Tibial nerve (tissue), 3 donors: ENCODE data around the gene ARL5B.

Experiments
- POLR2A ChIP-seq, 2 donors: fragments of 450-650 bp; IDR thresholded peaks; one replicate each; pipeline ENCODE4 v1.6.1; 2017; ENCODE audit warnings: antibody characterized with exemption in 2 of 2, mild to moderate bottlenecking in 2 of 2, moderate library complexity in 2 of 2
- TF ChIP-seq, protein P1 (sequence below), 5 experiments: fragments of 200-600 bp in 3 of 5; fragments of 450-650 bp in 2 of 5; sonication (generic) in 3 of 5; IDR thresholded peaks; one replicate each; pipeline ENCODE4 v1.5.1; 2016 to 2019; ENCODE audit warnings: antibody characterized with exemption in 5 of 5, mild to moderate bottlenecking in 3 of 5, moderate library complexity in 2 of 5

DNA sequence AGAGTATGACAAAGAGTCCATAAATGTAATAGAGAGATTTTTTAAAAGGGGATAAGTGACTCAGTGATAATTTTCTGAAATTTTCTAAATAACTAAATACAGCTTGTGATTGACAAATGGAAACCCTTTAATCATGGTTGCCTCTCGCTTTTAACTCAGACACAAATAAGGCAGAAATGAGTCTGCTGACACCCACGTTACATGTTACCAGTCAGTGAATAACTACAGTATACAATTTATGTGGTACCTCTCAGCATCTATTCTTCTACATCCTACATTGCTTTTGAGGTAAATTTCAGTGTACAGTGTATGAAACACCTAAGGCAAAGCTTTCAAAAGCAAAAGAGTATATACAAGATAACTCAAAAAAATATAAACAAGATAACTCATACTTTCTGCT, 12.1 kb upstream of the ARL5B start:
- TF ChIP-seq POLR2A (IDR thresholded peaks at IDR 0.05): no peak
- TF ChIP-seq, protein P1, sequence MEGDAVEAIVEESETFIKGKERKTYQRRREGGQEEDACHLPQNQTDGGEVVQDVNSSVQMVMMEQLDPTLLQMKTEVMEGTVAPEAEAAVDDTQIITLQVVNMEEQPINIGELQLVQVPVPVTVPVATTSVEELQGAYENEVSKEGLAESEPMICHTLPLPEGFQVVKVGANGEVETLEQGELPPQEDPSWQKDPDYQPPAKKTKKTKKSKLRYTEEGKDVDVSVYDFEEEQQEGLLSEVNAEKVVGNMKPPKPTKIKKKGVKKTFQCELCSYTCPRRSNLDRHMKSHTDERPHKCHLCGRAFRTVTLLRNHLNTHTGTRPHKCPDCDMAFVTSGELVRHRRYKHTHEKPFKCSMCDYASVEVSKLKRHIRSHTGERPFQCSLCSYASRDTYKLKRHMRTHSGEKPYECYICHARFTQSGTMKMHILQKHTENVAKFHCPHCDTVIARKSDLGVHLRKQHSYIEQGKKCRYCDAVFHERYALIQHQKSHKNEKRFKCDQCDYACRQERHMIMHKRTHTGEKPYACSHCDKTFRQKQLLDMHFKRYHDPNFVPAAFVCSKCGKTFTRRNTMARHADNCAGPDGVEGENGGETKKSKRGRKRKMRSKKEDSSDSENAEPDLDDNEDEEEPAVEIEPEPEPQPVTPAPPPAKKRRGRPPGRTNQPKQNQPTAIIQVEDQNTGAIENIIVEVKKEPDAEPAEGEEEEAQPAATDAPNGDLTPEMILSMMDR (IDR thresholded peaks at IDR 0.05): no peak
